ENCODE data around the gene CAPZB. TPM values are rescaled to one million over a fixed set of nuclear protein-coding genes. Genes with fewer than 3 reads are reported as not detected.

CAPZB gene
- total RNA-seq, 1 experiment from 2014 or later, result 198 TPM

GRCh38 chr1:19360432-19360831 lies 124.9 kb downstream of the CAPZB start:
- peaks cover 10% of the 10 kb centered on the region for H3K36me3 Mint-ChIP-seq (ENCODE audit: insufficient read depth, unreplicated experiment)
- no peaks in the 10 kb centered on the region for H3K9me3 Mint-ChIP-seq (ENCODE audit: low read depth, unreplicated experiment)
- TF ChIP-seq, protein P1, sequence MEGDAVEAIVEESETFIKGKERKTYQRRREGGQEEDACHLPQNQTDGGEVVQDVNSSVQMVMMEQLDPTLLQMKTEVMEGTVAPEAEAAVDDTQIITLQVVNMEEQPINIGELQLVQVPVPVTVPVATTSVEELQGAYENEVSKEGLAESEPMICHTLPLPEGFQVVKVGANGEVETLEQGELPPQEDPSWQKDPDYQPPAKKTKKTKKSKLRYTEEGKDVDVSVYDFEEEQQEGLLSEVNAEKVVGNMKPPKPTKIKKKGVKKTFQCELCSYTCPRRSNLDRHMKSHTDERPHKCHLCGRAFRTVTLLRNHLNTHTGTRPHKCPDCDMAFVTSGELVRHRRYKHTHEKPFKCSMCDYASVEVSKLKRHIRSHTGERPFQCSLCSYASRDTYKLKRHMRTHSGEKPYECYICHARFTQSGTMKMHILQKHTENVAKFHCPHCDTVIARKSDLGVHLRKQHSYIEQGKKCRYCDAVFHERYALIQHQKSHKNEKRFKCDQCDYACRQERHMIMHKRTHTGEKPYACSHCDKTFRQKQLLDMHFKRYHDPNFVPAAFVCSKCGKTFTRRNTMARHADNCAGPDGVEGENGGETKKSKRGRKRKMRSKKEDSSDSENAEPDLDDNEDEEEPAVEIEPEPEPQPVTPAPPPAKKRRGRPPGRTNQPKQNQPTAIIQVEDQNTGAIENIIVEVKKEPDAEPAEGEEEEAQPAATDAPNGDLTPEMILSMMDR (IDR thresholded peaks at IDR 0.05; ENCODE audit: unreplicated experiment), result no peak
- intact Hi-C loops (cut with micrococcal nuclease; ENCODE audit: unreplicated experiment), result no loop called here
- no peak overlapping the region for H3K27ac Mint-ChIP-seq (ENCODE audit: unreplicated experiment)
- H3K4me1 Mint-ChIP-seq (ENCODE audit: low read depth, unreplicated experiment), result no peaks in the 10 kb centered on the region
- CTCF ChIA-PET, result no interaction called here
- H3K4me3 Mint-ChIP-seq (ENCODE audit: low read depth, unreplicated experiment), result no peak overlapping the region
- no peaks in the 10 kb centered on the region for H3K27me3 Mint-ChIP-seq (ENCODE audit: unreplicated experiment)
- no peak for DNase-seq
- no TSS peak for BruUV-seq (replicated peaks)

- H3K4me3 Mint-ChIP-seq (ENCODE audit: low read depth, unreplicated experiment), result no peak overlapping the region
- no peak overlapping the region for H3K27ac Mint-ChIP-seq (ENCODE audit: unreplicated experiment)
- no peaks in the 10 kb centered on the region for H3K27me3 Mint-ChIP-seq (ENCODE audit: unreplicated experiment)
- H3K9me3 Mint-ChIP-seq (ENCODE audit: low read depth, unreplicated experiment), result no peaks in the 10 kb centered on the region
- no peaks in the 10 kb centered on the region for H3K4me1 Mint-ChIP-seq (ENCODE audit: low read depth, unreplicated experiment)
- CTCF ChIA-PET, result no interaction called here
- no TSS peak for BruUV-seq (replicated peaks)
- intact Hi-C loops (cut with micrococcal nuclease; ENCODE audit: unreplicated experiment), result no loop called here
- no peak for DNase-seq
- TF ChIP-seq, protein P1 (IDR thresholded peaks at IDR 0.05; ENCODE audit: unreplicated experiment), result no peak
- H3K36me3 Mint-ChIP-seq (ENCODE audit: insufficient read depth, unreplicated experiment), result peaks cover 10% of the 10 kb centered on the region
These were observed 125.3 kb downstream of the CAPZB start for GRCh38 chr1:19360016-19360415.

DNA sequence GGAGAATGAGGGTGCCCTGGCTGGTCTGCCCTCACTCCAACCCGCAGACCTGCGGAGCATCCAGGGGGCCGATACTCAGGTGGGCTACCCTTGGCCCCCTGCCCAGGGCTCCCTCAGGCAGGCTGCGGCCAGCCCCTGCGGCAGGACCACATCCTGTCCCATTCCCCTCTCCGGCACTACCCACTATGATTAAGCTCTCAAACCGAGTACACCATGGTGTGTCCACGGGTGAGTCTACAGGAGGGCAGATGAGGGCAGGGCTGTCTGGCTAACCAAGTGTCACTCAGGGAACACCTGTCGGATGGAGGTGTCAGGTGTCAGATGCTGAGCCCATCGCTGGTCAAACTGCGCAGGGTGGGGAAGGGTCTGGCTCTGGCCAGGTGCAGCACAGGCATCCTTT lies 126.0 kb downstream of the CAPZB start:
- H3K4me1 Mint-ChIP-seq (ENCODE audit: low read depth, unreplicated experiment), result no peaks in the 10 kb centered on the region
- no peaks in the 10 kb centered on the region for H3K27me3 Mint-ChIP-seq (ENCODE audit: unreplicated experiment)
- BruUV-seq (replicated peaks), result no TSS peak
- H3K27ac Mint-ChIP-seq (ENCODE audit: unreplicated experiment), result no peak overlapping the region
- H3K36me3 Mint-ChIP-seq (ENCODE audit: insufficient read depth, unreplicated experiment), result peaks cover 8% of the 10 kb centered on the region
- intact Hi-C loops (cut with micrococcal nuclease; ENCODE audit: unreplicated experiment), result loop anchor here (2.0 kb wide), 1 partner anchor 27 kb away; no protein-coding TSS in a partner anchor
- CTCF ChIA-PET, result no interaction called here
- no peak overlapping the region for H3K4me3 Mint-ChIP-seq (ENCODE audit: low read depth, unreplicated experiment)
- H3K9me3 Mint-ChIP-seq (ENCODE audit: low read depth, unreplicated experiment), result no peaks in the 10 kb centered on the region
- no peak for DNase-seq
- TF ChIP-seq, protein P1 (IDR thresholded peaks at IDR 0.05; ENCODE audit: unreplicated experiment), result no peak

- Mint-ChIP-seq H3K4me3 (ENCODE audit: low read depth, unreplicated experiment) (no peak overlapping the region), H3K4me1 (ENCODE audit: low read depth, unreplicated experiment) (no peaks in the 10 kb centered on the region), H3K27me3 (ENCODE audit: unreplicated experiment) (no peaks in the 10 kb centered on the region), H3K36me3 (ENCODE audit: insufficient read depth, unreplicated experiment) (peaks cover 10% of the 10 kb centered on the region), H3K27ac (ENCODE audit: unreplicated experiment) (no peak overlapping the region), H3K9me3 (ENCODE audit: low read depth, unreplicated experiment) (no peaks in the 10 kb centered on the region)
- CTCF ChIA-PET, result no interaction called here
- TF ChIP-seq, protein P1 (IDR thresholded peaks at IDR 0.05; ENCODE audit: unreplicated experiment), result no peak
- DNase-seq, result no peak
- BruUV-seq (replicated peaks), result no TSS peak
- intact Hi-C loops (cut with micrococcal nuclease; ENCODE audit: unreplicated experiment), result loop anchor here (2.0 kb wide), 1 partner anchor 26 kb away; no protein-coding TSS in a partner anchor
These were observed 126.6 kb downstream of the CAPZB start for GRCh38 chr1:19358710-19359109.
